Activated T-helper 1 cell treated with anti-CD3 and anti-CD28 coated beads, Interleukin-12 subunit alpha, Interleukin-12 subunit beta, Interleukin-2, Interleukin-4 antibody, amounts not matched to agents 30 ng/mL and 10 ng/mL and 1 ng/mL, durations not matched to agents 14 hours and 24 hours and 36 hours (primary cell): ENCODE measurements around the gene SMAD6. TPM values are rescaled to one million over a fixed set of nuclear protein-coding genes. Genes with fewer than 3 reads are reported as not detected.

ENCODE experiments used
- DNase-seq: peaks from one replicate; pipeline ENCODE4 v3.0.0; 2021; ENCODE audit warnings: low spot score
- H3K27ac Mint-ChIP-seq: one replicate; pipeline ENCODE4 v1.8.0; 2021; ENCODE audit warnings: mild to moderate bottlenecking, mixed read lengths
- H3K27me3 Mint-ChIP-seq: one replicate; pipeline ENCODE4 v1.8.0; 2022; ENCODE audit warnings: mild to moderate bottlenecking, moderate library complexity, mixed read lengths; ENCODE audit not compliant: insufficient read depth
- H3K36me3 Mint-ChIP-seq: one replicate; pipeline ENCODE4 v1.8.0; 2021; ENCODE audit warnings: low read depth, mixed read lengths
- H3K4me1 Mint-ChIP-seq: one replicate; pipeline ENCODE4 v1.8.0; 2021; ENCODE audit warnings: low read depth, mixed read lengths
- H3K4me3 Mint-ChIP-seq: one replicate; pipeline ENCODE4 v1.8.0; 2021; ENCODE audit warnings: mild to moderate bottlenecking, moderate library complexity, mixed read lengths
- H3K9me3 Mint-ChIP-seq: one replicate; pipeline ENCODE4 v1.8.0; 2021; ENCODE audit warnings: mixed read lengths
- intact Hi-C: fragments of 100-400 bp; cut with micrococcal nuclease; formaldehyde crosslinking; loops from one replicate; pipeline ENCODE4 v1.15.1; 2024
- total RNA-seq: library from RNA; stranded (reverse); gene quantifications from 2 replicates; pipeline ENCODE4 v1.2.3, GENCODE V29; 2022

Gene SMAD6
- total RNA-seq, 1 donor from 2014 or later: 0.34 TPM

DNA sequence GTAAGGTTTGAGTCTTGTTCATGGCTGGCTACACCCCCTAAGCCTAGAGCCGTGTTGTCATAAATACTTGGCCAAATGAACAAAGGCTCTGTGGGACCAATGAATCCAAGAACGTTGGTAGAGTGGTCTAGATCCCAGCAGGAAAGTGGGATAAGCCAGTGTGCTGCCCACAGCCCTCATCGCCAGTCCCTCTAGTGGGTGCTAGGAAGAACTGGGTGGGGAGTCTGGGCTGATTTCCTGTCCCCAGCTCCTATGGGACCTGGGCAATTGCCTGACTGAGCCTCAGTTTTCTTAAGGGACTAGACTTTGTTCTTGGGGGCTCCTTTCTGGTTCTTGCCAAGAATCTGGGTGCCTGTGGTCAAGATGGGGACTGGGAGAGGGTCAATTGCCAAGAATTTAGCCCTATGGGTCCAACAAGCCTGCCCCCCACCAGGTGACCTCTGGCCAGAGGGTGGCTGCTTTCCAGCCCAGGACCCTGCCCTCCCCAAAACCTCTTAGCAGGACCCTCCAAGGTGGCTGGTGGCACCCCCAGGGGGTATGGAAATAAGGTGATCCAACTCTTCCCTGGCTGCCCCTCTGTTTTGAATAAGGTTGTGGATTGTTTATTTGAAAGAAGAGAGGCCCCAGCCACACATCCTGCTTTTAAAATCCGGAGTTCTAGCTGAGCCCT is 42.7 kb downstream of the SMAD6 start:
- H3K27me3 Mint-ChIP-seq: peaks cover 7% of the 10 kb centered on the region
- intact Hi-C loops: no loop called here
- H3K9me3 Mint-ChIP-seq: no peaks in the 10 kb centered on the region
- H3K27ac Mint-ChIP-seq: no peak overlapping the region
- H3K36me3 Mint-ChIP-seq: no peaks in the 10 kb centered on the region
- no peak overlapping the region for H3K4me3 Mint-ChIP-seq
- H3K4me1 Mint-ChIP-seq: no peaks in the 10 kb centered on the region
- no peak for DNase-seq

GRCh38 chr15:66745530-66746230 is 43.6 kb downstream of the SMAD6 start:
- Mint-ChIP-seq H3K4me1 (no peaks in the 10 kb centered on the region), H3K4me3 (no peak overlapping the region), H3K36me3 (no peaks in the 10 kb centered on the region), H3K27me3 (peaks cover 7% of the 10 kb centered on the region), H3K27ac (no peak overlapping the region), H3K9me3 (no peaks in the 10 kb centered on the region)
- no peak for DNase-seq
- intact Hi-C loops: no loop called here

- no peak for DNase-seq
- Mint-ChIP-seq H3K9me3 (no peaks in the 10 kb centered on the region), H3K4me1 (no peaks in the 10 kb centered on the region), H3K27me3 (peaks cover 7% of the 10 kb centered on the region), H3K27ac (no peak overlapping the region), H3K36me3 (no peaks in the 10 kb centered on the region), H3K4me3 (no peak overlapping the region)
- intact Hi-C loops: no loop called here
Measured at GRCh38 chr15:66746231-66746605, 44.2 kb downstream of the SMAD6 start.

GRCh38 chr15:66747223-66747622 is 45.2 kb downstream of the SMAD6 start:
- Mint-ChIP-seq H3K9me3 (no peaks in the 10 kb centered on the region), H3K4me1 (no peaks in the 10 kb centered on the region), H3K36me3 (no peaks in the 10 kb centered on the region), H3K4me3 (no peak overlapping the region), H3K27me3 (peaks cover 7% of the 10 kb centered on the region), H3K27ac (no peak overlapping the region)
- intact Hi-C loops: no loop called here
- DNase-seq: no peak

DNA sequence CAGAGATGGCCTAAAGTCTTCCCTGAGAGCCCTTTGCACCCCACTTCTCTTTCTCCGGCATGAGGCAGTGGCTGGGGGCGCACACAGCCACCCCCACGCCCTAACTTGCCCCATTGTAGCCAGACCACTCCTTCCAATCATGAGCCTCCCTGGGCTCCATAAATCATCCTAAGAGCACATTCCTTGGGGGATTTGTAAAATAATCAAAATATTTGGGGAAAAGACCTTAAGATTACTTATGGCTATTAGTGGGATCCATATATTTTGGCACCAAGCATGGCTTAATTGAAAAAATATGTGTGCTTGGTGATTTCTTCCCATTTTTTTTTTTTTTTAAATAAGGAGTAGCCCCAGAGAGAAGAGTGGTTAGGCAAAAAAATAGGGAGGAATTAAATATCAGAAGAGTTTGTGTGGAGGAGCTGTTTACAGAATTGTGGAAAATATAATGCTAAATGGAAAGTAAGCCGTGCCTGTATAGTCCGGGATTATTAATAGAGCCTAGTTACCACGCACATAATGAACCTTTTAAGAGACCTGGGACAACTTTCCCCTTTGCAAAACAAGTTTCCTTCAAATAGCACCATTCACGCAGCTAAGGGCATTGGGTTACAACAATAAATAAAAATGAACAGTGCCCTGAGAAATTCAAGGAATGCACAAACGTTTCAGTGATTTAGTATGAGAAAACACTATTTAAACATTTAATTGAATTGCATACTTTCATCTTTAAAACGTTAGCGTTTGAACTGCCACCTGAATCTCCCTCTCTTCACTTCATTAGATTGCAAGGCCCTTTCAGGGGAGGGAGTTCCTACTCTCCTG is 46.1 kb downstream of the SMAD6 start:
- no peak for DNase-seq
- Mint-ChIP-seq H3K27me3 (peaks cover 5% of the 10 kb centered on the region), H3K9me3 (no peaks in the 10 kb centered on the region), H3K36me3 (no peaks in the 10 kb centered on the region), H3K4me3 (no peak overlapping the region), H3K4me1 (no peaks in the 10 kb centered on the region), H3K27ac (no peak overlapping the region)
- intact Hi-C loops: no loop called here

- Mint-ChIP-seq H3K4me1 (no peaks in the 10 kb centered on the region), H3K4me3 (no peak overlapping the region), H3K27ac (no peak overlapping the region), H3K36me3 (no peaks in the 10 kb centered on the region), H3K9me3 (no peaks in the 10 kb centered on the region), H3K27me3 (peaks cover 5% of the 10 kb centered on the region)
- DNase-seq: no peak
- intact Hi-C loops: no loop called here
Measured at GRCh38 chr15:66748708-66749035, 46.6 kb downstream of the SMAD6 start.

GRCh38 chr15:66749841-66750575 is 48.0 kb downstream of the SMAD6 start:
- intact Hi-C loops: no loop called here
- H3K4me3 Mint-ChIP-seq: no peak overlapping the region
- DNase-seq: no peak
- peaks cover 5% of the 10 kb centered on the region for H3K27me3 Mint-ChIP-seq
- no peak overlapping the region for H3K27ac Mint-ChIP-seq
- peaks cover 2% of the 10 kb centered on the region for H3K9me3 Mint-ChIP-seq
- no peaks in the 10 kb centered on the region for H3K36me3 Mint-ChIP-seq
- H3K4me1 Mint-ChIP-seq: no peaks in the 10 kb centered on the region

DNA sequence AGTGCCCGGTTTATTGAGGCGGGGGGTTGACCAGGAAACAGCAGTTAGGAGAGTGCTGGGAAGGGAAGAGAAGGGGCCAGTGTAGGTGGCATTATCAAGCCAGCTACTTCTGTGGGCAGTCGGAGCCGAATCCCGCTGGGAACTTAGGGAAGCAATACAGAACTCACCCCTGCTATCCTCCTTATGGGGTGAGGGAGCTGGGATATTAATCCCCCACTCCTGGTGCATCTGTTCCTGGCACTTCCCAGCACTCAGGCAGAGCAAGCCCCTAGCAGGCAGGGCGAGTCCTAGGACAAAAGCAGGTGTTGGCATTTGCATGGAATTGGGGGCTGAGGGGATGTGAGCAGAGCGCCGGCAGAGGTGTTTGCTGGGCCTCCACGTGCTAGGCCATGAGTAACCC is 48.6 kb downstream of the SMAD6 start:
- Mint-ChIP-seq H3K27ac (no peak overlapping the region), H3K36me3 (no peaks in the 10 kb centered on the region), H3K27me3 (peaks cover 6% of the 10 kb centered on the region), H3K4me1 (no peaks in the 10 kb centered on the region), H3K4me3 (no peak overlapping the region), H3K9me3 (peaks cover 5% of the 10 kb centered on the region)
- intact Hi-C loops: no loop called here
- no peak for DNase-seq

GRCh38 chr15:66751579-66751978 is 49.5 kb downstream of the SMAD6 start:
- Mint-ChIP-seq H3K4me1 (no peaks in the 10 kb centered on the region), H3K4me3 (no peak overlapping the region), H3K27me3 (peaks cover 6% of the 10 kb centered on the region), H3K9me3 (peaks cover 5% of the 10 kb centered on the region), H3K36me3 (no peaks in the 10 kb centered on the region), H3K27ac (no peak overlapping the region)
- no peak for DNase-seq
- intact Hi-C loops: no loop called here

GRCh38 chr15:66752078-66752477 is 50.0 kb downstream of the SMAD6 start:
- Mint-ChIP-seq H3K27ac (no peak overlapping the region), H3K4me3 (no peak overlapping the region), H3K36me3 (no peaks in the 10 kb centered on the region), H3K4me1 (no peaks in the 10 kb centered on the region), H3K27me3 (peaks cover 6% of the 10 kb centered on the region), H3K9me3 (peaks cover 5% of the 10 kb centered on the region)
- intact Hi-C loops: no loop called here
- DNase-seq: no peak

DNA sequence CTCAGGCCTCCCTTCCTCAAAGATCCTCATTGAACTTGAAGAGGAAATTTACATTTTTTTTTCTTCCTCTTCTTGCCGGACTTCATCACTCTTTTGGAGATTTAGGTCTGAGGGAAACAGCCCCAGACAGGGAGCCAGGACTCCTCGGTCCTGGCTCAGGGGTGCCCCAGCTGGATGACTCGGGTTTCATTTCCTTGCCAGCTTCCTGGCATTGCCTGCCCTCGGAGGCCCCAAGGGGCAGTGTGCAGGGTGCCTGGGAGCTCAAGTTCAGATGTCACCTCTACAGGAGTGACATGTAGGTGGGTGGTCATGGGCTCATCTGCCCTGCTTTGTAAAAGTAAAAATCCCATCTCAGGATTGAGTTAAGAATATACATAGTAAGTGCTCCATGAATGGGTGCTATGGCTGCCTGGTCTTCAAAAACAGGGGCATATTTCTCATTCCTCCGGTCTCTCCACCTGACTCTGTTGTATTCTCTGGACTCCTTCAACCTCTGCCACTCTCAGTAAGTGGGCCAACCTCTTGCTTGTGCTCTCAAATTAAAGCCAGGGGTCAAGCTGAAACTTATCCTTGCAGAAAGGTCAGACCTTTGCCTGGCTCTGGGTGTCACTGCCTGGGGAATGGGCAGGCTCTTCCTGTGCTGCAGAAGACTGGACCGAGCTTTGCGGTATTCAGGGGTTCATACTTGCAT is 51.8 kb downstream of the SMAD6 start:
- Mint-ChIP-seq H3K4me1 (no peaks in the 10 kb centered on the region), H3K27me3 (peaks cover 4% of the 10 kb centered on the region), H3K9me3 (peaks cover 5% of the 10 kb centered on the region), H3K4me3 (no peak overlapping the region), H3K27ac (no peak overlapping the region), H3K36me3 (no peaks in the 10 kb centered on the region)
- intact Hi-C loops: no loop called here
- DNase-seq: no peak

DNA sequence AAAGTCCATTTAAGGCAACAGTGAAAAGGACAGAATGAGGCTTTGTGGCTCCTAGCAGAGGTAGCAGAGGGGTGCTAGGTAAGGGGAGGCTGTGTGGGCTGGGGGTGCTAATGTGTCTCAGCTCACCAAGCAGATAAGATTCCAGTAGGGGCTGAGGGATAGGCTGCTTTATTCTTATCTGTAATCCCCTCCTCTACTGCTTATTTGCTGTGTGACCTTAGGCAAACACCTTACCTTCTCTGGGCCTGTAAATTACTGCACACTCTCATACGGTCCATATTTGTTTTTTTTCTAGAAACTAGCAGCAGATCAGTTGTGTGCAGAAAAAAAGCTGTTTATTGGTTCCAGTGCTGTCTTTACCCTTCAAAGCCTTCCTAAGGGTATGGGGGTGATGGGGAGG is 52.8 kb downstream of the SMAD6 start:
- no peak for DNase-seq
- H3K36me3 Mint-ChIP-seq: no peaks in the 10 kb centered on the region
- intact Hi-C loops: no loop called here
- peaks cover 5% of the 10 kb centered on the region for H3K9me3 Mint-ChIP-seq
- H3K4me1 Mint-ChIP-seq: no peaks in the 10 kb centered on the region
- H3K4me3 Mint-ChIP-seq: no peak overlapping the region
- H3K27ac Mint-ChIP-seq: no peak overlapping the region
- peaks cover 1% of the 10 kb centered on the region for H3K27me3 Mint-ChIP-seq
